GM19452 (cell line): ENCODE measurements around the gene MED20.

Experiments used
- ATAC-seq: cut with Tn5 transposase; IDR thresholded peaks from one replicate; pipeline ENCODE4 v1.9.1; 2021; ENCODE audit not compliant: unreplicated experiment

MED20 gene

DNA sequence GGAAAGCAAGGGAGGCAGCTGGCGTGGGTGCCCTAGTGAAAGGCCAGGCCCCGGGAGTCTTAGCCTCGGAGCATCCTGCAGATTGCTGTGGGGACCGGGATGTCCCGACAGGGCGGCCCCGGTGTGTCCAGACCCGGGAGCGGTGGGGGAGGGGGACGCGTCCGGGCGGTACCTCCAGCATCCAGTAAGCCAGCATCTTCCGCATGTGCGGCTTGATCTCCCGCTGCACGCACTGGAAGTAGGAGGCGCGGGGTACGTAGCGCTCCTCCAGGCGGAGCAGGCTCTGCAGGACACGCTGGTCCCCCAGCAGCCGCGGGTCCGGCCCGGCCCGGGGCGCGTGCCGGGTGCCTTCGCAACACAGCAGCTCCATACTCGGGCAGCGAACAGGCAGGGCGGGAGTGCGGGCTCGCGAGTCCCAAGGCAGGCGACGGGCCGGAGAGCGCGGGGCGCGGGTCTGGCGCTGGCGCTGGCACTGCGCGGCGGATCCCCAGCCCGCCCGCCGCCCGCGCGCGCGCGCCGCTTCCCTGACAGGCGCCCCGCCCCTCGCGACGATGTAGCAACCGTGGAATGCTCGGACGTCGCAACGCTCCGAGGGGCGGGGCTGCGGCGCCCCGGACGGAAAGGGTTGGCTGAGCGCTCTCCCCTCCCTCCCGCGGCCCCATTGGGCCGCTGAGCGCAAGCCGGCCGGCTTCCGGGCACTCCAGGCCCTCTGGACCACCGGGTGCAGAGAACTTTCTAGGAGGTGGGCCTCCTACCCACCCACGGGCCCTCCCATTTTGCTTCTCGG lies 20.5 kb upstream of the MED20 start, which contains the start of gene CCND3:
Gene CCND3 (minus strand): TSS at position 529 of the 787 bp plus-strand sequence. CDS start 159 bp downstream, at position 370.
- peak; percentile 86 for ATAC-seq

DNA sequence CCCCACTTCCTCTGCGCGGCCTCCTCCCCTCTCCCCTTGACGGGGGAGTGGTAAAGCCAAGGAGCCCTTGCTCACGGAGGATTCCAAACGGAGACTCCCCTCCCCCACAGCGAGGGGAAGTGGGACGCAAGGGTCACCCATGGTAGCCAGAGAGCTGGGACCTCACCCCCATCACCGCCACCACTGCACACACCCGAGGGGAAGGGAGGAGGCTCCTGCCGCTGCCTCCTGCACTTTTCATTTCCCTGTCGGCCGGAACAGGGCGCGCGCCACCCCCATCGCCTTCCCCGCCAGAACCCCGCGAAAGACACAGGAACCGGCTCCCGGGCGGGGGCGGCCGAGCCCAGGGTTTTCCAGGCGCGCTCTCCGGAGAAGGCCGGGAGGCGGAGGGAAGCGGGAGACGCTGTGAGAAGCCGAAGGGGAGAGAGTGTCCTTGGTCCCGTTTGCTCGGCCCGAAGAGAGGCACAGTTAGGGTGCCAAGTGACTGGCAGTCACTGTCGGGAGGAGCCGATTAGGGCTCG lies 19.9 kb upstream of the MED20 start:
- no peak for ATAC-seq

DNA sequence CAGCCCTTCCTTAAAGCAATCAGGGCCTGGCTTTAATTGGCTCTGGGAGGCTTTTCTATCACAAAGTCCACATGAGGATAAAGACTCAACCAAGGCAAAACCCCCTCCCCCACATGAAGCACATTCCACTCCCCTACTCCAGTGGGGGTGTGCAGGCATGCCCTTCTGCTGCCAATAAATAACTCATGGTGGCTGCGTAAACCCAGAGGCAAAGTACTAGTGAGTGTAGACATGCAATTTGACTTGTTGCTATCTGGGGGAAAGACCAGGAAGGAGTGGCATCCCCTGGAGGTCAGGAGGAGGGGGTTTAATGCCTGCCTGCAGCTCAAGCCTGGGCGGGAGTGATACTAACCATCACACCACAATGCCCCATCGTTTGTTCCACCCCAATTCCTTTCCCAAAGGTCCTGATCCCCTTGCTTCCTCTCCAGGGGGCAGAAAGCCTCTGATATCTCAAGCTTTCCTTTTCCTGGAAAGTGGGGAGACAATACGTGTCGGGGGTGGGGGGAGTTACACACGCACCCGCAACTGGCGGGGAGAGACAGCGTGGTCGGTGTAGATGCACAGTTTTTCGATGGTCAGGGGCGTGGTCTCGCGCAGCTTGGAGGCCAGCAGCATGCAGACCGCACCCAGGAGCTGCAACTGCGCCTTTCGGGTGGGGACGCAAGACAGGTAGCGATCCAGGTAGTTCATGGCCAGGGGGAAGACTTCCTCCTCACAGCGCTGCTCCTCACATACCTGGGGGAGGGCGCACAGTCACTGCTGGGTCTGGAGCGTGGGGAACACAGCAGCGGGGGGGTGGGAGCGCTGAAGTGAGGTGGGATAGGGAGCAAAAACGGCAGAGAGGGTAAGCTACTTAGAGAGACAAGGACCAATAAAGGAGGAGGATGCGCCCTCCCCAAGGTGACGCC lies 19.2 kb upstream of the MED20 start:
- ATAC-seq: no peak

DNA sequence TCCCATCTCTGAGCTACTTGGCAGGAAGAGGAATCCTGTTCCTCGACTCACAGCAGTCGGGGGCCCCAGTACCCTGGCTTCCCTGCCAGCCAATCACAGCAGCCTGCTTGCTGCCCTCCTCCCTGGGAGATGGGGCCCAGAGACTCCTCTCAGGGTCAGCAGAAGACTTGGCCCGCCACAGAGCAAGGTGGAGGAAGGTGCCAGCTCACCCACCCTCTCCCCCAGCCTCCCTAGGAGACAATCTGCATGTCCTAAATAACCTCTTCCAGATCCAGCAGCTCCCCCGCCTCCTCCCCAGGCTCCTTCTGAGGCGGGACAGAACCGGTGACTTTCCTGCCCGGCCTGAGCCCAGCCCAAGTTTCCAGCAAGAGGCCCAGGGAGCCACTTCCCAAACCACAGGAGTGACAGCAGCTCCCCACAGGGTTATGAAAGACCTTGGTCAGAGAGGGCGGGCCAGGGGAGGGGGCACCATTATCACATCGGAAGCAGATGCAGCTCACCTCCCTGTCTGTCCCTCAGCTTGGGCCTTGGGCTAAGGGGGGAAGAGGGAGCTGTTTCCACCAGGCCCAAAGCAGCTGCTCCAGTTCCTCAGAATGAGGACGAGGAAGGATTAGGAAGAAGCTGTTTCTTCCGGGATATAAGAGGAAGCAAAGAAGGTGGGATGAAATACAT lies 18.4 kb upstream of the MED20 start:
- ATAC-seq: no peak

DNA sequence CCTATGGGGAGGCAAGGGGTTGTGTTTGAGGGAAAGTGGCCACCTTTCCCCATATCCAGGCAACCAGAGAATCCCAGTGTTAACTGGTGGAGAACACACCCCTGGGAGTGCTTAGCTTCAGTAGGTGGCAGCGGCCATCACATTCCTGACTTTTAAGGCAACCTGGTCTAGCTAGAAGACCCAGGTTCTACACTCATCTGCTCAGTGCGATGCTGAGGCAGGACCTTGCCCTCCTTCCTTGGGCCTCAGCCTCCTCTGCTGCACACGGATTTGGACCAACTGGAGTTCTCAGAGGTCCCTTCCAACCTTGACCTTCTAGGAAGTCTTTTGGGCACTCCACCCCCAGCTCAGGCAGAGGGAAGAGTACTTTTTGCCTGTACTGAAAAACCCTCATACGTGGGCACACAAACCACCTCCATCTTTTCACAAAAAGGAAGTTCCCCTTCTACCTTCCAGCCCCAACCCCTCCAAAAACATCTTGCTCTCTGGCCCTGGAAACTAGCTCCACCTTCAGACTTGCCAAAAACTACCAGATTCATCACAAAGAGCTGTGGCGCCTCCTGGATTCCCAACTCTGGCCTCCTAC lies 17.7 kb upstream of the MED20 start:
- ATAC-seq: no peak

DNA sequence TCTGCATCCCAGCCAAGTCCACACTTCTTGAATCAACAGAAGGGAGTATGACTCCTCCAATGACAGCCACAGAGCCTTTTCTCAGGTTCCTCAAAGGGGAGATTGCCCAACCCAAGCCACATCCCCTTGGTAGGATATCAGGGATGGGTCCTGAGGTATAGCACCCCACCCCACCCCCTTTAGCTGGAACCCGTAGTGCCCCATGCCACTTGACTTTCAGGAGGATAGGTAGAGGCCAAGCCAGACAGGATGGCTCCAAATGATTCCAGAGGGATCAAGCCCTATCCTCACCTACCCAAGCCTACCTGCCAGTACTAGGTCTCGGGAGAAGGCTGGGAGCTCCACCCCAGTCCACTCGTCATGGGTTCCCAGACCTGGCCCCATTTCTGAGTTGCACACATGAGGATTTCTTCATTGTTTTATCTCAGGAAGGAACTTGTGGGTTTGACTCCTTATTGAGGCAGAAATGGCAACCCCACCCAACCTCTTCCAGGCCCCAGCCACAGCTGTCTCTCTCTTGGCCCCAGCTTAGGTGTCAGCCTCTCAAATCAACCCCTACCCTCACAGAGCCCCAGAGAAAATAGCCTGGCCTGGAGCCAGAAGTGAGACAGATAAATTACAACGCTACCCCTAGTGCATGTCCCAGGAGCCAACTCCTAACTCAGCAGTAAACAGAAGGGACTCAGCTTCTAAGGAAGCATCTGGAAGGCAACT lies 17.1 kb upstream of the MED20 start:
- no peak for ATAC-seq

DNA sequence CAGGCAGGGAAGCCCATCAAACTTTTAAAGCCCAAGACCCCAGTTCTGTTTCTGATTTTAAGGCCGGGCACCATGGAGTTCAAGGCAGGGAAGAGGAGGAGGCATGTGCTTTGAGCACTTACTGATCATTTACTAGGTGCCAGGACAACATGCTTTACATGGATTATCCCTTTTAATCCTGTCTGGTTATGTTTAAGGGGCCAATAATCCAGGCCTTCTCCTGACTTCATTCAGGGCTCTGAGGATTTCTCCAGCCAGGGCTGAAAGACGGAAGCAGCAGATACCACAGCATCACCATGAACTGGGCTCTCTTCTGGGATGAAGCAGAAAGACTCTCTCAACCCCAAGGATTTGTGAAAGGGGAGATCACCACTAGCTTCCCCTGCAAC lies 16.5 kb upstream of the MED20 start:
- no peak for ATAC-seq

DNA sequence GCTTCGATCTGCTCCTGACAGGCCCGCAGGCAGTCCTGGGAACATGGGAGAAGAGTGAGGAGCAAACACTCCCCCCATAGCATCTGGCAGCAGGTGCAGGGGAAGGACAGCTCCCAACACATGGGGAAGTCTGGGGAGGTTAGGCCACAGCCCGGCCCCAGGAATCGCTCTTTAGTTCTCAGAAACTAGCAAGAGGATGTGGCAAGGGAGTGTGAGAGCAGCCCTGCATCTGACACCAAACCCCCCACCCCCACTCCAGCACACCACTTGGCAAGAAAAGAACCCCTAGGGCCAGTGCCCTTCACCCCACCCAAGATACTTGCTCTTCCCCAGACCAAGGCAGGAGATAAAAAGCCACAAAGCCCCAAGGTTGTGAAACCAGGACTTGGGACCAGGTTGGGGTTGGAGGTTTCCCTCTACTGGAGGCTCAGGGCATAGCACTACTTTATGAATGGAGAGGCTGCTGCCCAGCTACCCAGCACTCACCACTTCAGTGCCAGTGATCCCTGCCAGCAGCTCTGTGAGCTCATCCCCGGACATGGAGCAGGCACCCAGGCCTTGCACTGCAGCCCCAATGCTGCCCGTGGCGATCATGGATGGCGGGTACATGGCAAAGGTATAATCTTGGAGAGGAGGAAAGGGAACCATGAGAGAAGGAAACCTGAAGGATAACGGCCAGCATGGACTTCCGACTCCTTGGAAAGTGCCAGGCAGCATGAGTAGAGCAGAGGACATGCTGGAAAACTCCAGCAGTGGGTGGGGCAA lies 15.3 kb upstream of the MED20 start:
- peak; percentile 60 for ATAC-seq

DNA sequence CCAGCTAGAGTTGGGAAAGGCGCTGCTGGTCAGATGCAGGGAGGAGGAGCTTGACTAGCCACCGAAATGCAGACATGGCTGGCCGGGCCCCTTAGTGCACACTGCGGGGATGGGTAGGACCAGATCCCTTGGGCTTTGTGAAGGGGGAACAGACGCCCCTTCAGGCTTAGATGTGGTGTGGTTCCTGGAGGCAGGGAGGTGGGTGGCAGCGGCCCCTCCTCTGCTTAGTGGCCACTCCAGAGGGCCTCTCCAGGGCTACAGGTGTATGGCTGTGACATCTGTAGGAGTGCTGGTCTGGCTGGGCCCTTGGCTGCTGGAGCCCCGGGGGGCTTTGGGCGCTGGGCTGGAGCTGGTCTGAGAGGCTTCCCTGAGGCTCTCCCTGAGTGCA lies 14.7 kb upstream of the MED20 start:
- no peak for ATAC-seq

DNA sequence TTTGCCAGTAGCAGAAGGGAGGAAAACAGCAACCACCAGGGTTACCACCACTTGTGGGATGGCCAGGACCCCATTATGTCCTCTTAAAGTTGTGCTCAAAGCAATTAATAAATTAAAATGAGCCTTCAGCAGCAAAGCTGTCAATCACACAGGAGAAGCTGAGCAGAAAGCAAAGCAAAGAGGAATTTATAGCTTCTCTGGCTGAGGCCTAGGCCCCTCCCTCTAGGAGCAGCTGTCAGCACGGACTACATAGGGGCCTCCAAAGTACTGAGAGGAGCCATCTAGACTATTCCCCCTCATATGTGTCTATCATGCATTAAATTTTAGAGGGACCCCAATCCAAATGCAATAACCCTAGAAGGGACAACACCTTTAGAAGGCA lies 14.2 kb upstream of the MED20 start:
- ATAC-seq: no peak

DNA sequence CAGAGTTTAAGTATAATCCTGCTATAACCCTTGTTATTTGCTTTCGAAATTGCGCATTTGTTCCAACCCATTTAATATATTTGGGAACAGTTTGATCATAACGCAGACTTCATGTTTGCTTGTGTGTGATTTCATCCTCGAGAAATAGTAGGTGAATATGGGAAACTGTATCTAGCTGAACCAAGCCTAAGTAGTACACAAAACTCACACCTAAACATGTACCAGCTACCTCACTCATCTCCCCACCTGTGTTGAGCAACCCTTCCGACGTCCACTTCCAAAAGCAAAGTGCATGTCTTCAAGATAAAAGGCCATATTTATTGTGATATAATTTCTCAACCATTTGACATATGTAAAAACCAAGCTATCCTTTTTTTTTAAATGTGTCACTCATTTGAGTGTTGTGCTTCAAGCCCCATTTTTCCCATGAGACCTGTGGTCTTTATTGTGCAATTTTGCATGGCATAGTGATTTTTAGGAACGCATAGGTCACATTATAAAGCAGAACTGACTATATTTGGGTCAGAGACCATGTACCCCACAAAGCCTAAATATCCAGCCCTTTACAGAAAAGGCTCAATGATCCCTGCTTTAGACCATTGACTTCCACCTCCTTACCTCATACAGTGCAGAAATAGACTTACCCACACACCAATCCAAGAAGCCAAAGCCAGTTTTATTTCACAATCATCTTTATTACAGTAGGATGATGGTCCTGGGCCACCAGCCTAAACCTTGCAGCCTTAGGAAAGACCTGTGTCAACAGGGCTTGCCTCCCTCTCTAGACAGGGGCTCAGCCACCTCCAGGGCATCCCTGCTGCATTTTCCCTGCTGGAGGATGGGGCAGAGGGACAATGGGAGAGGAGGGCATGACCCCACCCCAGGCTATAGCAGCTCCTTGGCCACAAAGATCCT lies 13.6 kb upstream of the MED20 start:
- no peak for ATAC-seq

DNA sequence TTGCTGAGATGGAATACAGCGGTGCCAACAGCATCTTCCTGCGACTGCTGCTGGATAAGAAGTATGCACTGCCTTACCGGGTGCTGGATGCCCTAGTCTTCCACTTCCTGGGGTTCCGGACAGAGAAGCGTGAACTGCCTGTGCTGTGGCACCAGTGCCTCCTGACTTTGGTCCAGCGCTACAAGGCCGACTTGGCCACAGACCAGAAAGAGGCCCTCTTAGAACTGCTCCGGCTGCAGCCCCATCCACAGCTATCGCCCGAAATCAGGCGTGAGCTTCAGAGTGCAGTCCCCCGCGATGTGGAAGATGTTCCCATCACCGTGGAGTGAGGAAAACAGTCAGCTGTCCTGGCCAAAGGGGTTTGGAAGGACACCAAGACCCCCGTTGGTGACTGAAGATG lies 11.4 kb upstream of the MED20 start:
- ATAC-seq: no peak

DNA sequence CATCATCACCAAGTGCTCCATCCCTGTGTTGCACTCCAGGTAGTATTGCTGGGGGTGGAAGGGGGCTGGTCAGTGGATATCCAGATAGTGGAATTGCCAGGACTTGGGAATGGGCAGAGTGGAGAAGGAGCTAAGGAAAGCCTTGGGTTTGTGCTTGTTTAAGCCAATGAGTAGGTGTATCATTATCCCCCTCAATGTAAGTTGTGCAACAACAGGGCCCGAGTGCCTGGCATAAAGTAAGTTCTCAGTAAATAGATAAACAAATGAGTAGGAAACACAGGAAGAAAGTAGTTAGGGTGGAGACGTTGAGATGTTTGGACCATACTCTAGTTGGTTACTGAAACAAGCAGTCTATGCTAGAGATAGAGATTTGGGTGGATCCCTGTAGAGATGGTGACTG lies 10.9 kb upstream of the MED20 start:
- ATAC-seq: no peak

DNA sequence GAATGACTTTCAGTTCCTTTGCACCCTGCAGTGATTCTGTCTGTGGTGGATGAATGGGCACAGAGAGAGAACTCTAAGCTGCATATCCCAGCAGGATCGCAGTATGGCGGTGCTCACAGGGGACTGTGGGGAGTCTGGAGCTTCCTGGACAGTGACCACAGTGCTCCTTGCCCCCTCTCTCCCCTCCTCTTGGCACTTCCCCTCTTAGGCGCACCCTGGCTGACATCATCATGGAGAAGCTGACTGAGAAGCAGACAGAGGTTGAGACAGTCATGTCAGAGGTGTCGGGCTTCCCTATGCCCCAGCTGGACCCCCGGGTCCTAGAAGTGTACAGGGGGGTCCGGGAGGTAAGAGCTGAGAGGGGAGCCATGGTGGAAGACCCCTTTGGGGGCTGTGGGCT lies 9.0 kb upstream of the MED20 start:
- ATAC-seq: no peak

DNA sequence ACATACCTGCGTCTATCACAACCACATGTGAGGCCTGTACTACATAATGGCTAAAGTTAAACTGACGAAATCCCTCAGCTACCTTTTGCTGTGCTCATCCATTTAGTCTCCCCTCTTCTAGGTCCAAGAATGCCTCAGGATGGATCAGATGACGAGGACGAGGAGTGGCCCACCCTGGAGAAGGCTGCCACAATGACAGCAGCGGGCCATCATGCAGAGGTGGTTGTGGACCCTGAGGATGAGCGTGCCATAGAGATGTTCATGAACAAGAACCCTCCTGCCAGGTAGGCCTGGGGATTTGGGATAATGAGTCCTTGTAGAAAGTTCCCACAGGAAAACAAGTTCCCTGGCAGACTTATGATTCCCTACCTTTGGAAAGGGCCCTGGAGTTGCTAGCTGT lies 6.3 kb upstream of the MED20 start:
- ATAC-seq: no peak

DNA sequence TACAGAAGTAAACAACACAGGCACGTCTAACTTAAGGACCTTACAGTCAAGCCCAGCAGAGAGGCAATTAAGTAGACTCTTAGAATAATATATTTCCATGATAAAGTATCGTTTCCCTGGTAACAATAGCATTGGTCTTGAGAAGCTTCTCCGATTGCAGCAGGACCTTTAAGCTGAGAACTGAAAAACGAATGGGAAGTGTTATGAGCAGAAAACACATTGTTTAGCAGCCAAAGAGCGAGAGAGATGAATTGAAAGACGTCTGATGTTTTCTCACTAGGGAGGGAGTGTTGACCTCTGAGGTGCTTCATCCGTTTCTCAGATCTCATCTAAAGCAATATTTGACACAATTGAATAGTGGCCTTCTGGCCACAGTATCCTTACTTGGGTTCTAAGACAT lies 1.2 kb upstream of the MED20 start:
- ATAC-seq: no peak

DNA sequence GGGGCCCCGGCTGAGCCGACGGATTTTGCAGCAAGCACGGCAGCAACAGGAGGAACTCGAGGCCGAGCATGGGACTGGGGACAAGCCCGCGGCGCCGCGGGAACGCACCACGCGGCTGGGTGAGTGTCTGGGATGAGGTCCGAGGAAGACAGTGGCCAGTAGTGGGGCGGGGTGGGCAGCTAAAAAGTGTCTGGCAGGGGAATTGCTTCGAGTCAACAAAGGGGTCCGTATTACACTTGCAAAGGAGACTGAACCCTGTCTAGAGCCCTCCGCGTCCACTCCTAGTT lies 716 bp upstream of the MED20 start:
- no peak for ATAC-seq

DNA sequence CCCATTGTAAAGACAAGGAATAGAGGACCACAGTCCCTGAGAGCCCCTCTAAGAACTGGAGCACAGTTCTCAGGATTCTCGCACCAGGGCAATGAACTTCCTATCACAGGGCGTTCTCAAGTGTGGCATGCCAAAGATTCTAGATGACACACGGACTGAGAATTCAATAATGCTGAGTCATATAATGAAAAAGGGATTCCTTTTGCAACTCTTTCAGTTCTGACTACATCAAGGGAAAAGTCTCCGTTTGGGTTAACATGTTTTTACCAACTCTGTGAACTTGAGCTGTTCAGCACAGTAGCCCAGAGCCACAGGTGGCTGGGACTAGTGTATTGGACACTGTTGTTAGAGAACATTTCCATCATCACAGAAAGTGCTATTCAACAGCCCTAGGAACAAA lies 3.4 kb downstream of the MED20 start:
- ATAC-seq: no peak
